ENCODE results near the gene SLC16A12. TPM values are rescaled to one million over a fixed set of nuclear protein-coding genes. Genes with fewer than 3 reads are reported as not detected.

Gene SLC16A12
- total and polyA plus RNA-seq, 2 of the 13 experiments (the other 11 are each of a cell fraction or from before 2014, with no cell fraction given) = 0.02 TPM; not detected in 1

- TF ChIP-seq ZNF761 (CRISPR knock-in tag; conservative IDR thresholded peaks at IDR 0.05) = no peak
Observed at GRCh38 chr10:89502549-89502948, 32.8 kb downstream of the SLC16A12 start (continued).

DNA sequence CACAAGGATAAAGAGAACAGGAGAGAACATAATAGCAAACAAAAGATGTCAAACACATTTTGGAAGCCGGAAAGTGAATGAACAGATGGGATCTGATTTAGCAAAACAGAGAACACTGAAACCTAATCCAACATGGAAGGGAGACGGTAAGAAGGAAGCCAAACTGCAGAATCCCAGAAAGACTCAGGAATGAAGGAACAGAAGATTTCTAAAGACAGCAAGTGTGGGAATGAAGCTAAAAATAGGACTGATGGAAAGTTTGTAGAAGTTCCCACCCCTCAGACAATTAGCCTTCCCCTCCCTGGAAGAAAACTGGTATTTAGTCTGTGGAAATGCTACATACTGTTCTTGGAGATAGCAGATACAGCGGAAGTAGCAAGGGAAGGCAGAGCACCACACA is 40.8 kb downstream of the SLC16A12 start:
- in situ Hi-C loops (cut with HindIII; ENCODE audit: extremely low pct_ligation_motif_present, low pct_unique_long_range_greater_than_20kb) = no loop called here
- H3K27me3 ChIP-seq (ENCODE audit: control insufficient read depth in 1 of 2, insufficient read depth in 2 of 2, low read length in 2 of 2) = no peaks in the 10 kb centered on the region
- BruUV-seq (replicated peaks) = no TSS peak
- no peak for DNase-seq (ENCODE audit: low spot score)
- H3K4me3 ChIP-seq (replicated peaks in 1 of 3; ENCODE audit: insufficient read depth in 1 of 3, low read depth in 2 of 3, low read length in 3 of 3) = no peak overlapping the region
- ATAC-seq = no peak
- no peak overlapping the region for H3K27ac ChIP-seq (ENCODE audit: extremely low read length, insufficient read depth, low read length)
- ChIA-PET CTCF (ENCODE audit: low intra/inter-chr PET ratio, low total read pairs) (no interaction called here), POLR2A (no interaction called here)
- no peak overlapping the region for H3K4me2 ChIP-seq (ENCODE audit: low read depth, low read length)
- intact Hi-C loops (cut with micrococcal nuclease; ENCODE audit: unreplicated experiment) = no loop called here
- WGBS (ENCODE audit: low lambda C conversion rate) = 73% methylated on average over 3 of the region's 3 CpGs
- TF ChIP-seq MTF1 (CRISPR knock-in tag; IDR thresholded peaks at IDR 0.05) (no peak), IRX3 (CRISPR knock-in tag; IDR thresholded peaks at IDR 0.05; ENCODE audit: borderline replicate concordance, low read depth) (no peak)
- no peaks in the 10 kb centered on the region for H3K36me3 ChIP-seq (replicated peaks in 1 of 2; ENCODE audit: control insufficient read depth in 1 of 2, insufficient read depth in 2 of 2, low read length in 2 of 2)
- H4K20me1 ChIP-seq (ENCODE audit: insufficient read depth, low read length) = no peaks in the 10 kb centered on the region
- no peak for FAIRE-seq
- no peak overlapping the region for H2AFZ ChIP-seq (ENCODE audit: low read length)
- no peaks in the 10 kb centered on the region for H3K9me3 ChIP-seq (ENCODE audit: low read length)
- H3K79me2 ChIP-seq (ENCODE audit: insufficient read depth, low read length) = no peaks in the 10 kb centered on the region
- H3K9ac ChIP-seq (ENCODE audit: insufficient read depth, low read depth, low read length) = no peak overlapping the region
- H3K4me1 ChIP-seq (ENCODE audit: insufficient read depth, low read length) = no peaks in the 10 kb centered on the region

DNA sequence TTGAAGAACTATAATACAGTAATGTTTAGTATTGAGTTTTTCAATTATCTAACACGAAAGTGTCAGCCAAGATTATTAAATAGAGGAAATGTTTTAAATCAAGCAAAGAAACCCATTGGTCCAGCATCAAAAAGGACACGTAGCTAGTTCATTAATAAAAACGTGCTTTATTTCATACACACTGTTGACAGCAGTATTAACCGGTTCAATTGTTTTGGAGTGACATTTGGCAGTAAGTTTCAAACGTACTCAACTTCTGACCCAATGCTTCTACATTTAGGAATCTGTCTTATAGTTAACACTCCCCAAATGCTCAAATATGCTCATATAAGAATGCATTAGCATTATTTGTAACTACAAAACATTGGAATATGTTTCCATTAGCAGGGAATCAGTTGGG is 41.3 kb downstream of the SLC16A12 start:
- in situ Hi-C loops (cut with HindIII; ENCODE audit: extremely low pct_ligation_motif_present, low pct_unique_long_range_greater_than_20kb) = no loop called here
- TF ChIP-seq ZNF615 (CRISPR knock-in tag; IDR thresholded peaks at IDR 0.05; ENCODE audit: borderline replicate concordance) (no peak), U2AF1 (optimal IDR thresholded peaks at IDR 0.05; ENCODE audit: low read depth, low read length) (no peak), TCF12 (IDR thresholded peaks at IDR 0.05) (no peak), TCF12 (CRISPR knock-in tag; IDR thresholded peaks at IDR 0.05) (no peak), KDM2A (CRISPR knock-in tag; IDR thresholded peaks at IDR 0.05; ENCODE audit: borderline replicate concordance, low read depth) (no peak), ARNT2 (CRISPR knock-in tag; IDR thresholded peaks at IDR 0.05; ENCODE audit: low read depth) (no peak), ZNF274 (CRISPR knock-in tag; IDR thresholded peaks at IDR 0.05) (no peak)

More for the DNA sequence above, 41.3 kb downstream of the SLC16A12 start:
- ChIA-PET CTCF (ENCODE audit: low intra/inter-chr PET ratio, low total read pairs) (no interaction called here), POLR2A (no interaction called here)
- H3K27me3 ChIP-seq (ENCODE audit: control insufficient read depth in 1 of 2, insufficient read depth in 2 of 2, low read length in 2 of 2) = no peaks in the 10 kb centered on the region
- no peak for FAIRE-seq
- H2AFZ ChIP-seq (ENCODE audit: low read length) = no peak overlapping the region
- H3K36me3 ChIP-seq (replicated peaks in 1 of 2; ENCODE audit: control insufficient read depth in 1 of 2, insufficient read depth in 2 of 2, low read length in 2 of 2) = no peaks in the 10 kb centered on the region
- no peaks in the 10 kb centered on the region for H3K4me1 ChIP-seq (ENCODE audit: insufficient read depth, low read length)
- no peak overlapping the region for H3K27ac ChIP-seq (ENCODE audit: extremely low read length, insufficient read depth, low read length)
- no peaks in the 10 kb centered on the region for H3K9me3 ChIP-seq (ENCODE audit: low read length)
- intact Hi-C loops (cut with micrococcal nuclease; ENCODE audit: unreplicated experiment) = no loop called here
- no peak overlapping the region for H3K4me3 ChIP-seq (replicated peaks in 1 of 3; ENCODE audit: insufficient read depth in 1 of 3, low read depth in 2 of 3, low read length in 3 of 3)
- no TSS peak for BruUV-seq (replicated peaks)
- ATAC-seq = no peak
- WGBS (ENCODE audit: low lambda C conversion rate) = 14% methylated on average over 5 of the region's 5 CpGs
- no peaks in the 10 kb centered on the region for H4K20me1 ChIP-seq (ENCODE audit: insufficient read depth, low read length)
- no peak overlapping the region for H3K9ac ChIP-seq (ENCODE audit: insufficient read depth, low read depth, low read length)
- DNase-seq (ENCODE audit: low spot score) = no peak
- no peaks in the 10 kb centered on the region for H3K79me2 ChIP-seq (ENCODE audit: insufficient read depth, low read length)
- H3K4me2 ChIP-seq (ENCODE audit: low read depth, low read length) = no peak overlapping the region
